ENCODE results near the gene CHIC1. TPM values are rescaled to one million over a fixed set of nuclear protein-coding genes. Genes with fewer than 3 reads are reported as not detected.
"Not testable (repeated sequence)": the region's sequence is repeated elsewhere in the genome, so short reads cannot be mapped to it uniquely, and the experiment has no call there.

Gene CHIC1
- total RNA-seq, 2 experiments from 2014 or later: 4.5 to 4.8 TPM

- Histone ChIP-seq H3K4me2 (ENCODE audit: low read length) (no peak overlapping the region), H2AFZ (ENCODE audit: low read length) (no peak overlapping the region), H3K27ac (ENCODE audit: low read depth, low read length, poor library complexity, severe bottlenecking) (no peak overlapping the region), H3K9me3 (ENCODE audit: low read length) (no peaks in the 10 kb centered on the region), H3K36me3 (ENCODE audit: insufficient read depth, low read length) (no peaks in the 10 kb centered on the region), H3K4me3 (ENCODE audit: low read depth, low read length, poor library complexity, severe bottlenecking) (no peak overlapping the region), H3K79me2 (ENCODE audit: insufficient read depth, low read depth, low read length) (no peaks in the 10 kb centered on the region; the same call in 1 of the 2 replicates), H3K4me1 (ENCODE audit: insufficient read depth, low read length, poor library complexity, severe bottlenecking) (no peaks in the 10 kb centered on the region), H3K9me2 (ENCODE audit: insufficient read depth, low read length) (no peaks in the 10 kb centered on the region), H4K20me1 (ENCODE audit: insufficient read depth, low read length) (no peaks in the 10 kb centered on the region)
- intact Hi-C loops (cut with micrococcal nuclease; ENCODE audit: unreplicated experiment): no loop called here
- no peak for DNase-seq (ENCODE audit: low spot score)
- no TSS peak for BruUV-seq (replicated peaks)
- no peak for TF ChIP-seq EZH2phosphoT487 (IDR thresholded peaks at IDR 0.05; ENCODE audit: borderline replicate concordance, low read depth, low read length)
- no peak for TF ChIP-seq CTCF (conservative IDR thresholded peaks at IDR 0.05; ENCODE audit: low read length)
- CTCF ChIA-PET (ENCODE audit: unreplicated experiment): no interaction called here
- POLR2A ChIA-PET: no interaction called here
These were observed 52.0 kb downstream of the CHIC1 start for GRCh38 chrX:73615022-73615421.

- H4K20me1 ChIP-seq (ENCODE audit: insufficient read depth, low read length); H3K4me1 ChIP-seq (ENCODE audit: insufficient read depth, low read length, poor library complexity, severe bottlenecking); H3K9me3 ChIP-seq (ENCODE audit: low read length); BruUV-seq (replicated peaks); CTCF ChIA-PET (ENCODE audit: unreplicated experiment); H3K27ac ChIP-seq (ENCODE audit: low read depth, low read length, poor library complexity, severe bottlenecking); H3K4me2 ChIP-seq (ENCODE audit: low read length); H3K36me3 ChIP-seq (ENCODE audit: insufficient read depth, low read length); POLR2A ChIA-PET; H3K79me2 ChIP-seq (ENCODE audit: insufficient read depth, low read depth, low read length); H2AFZ ChIP-seq (ENCODE audit: low read length); intact Hi-C loops (cut with micrococcal nuclease; ENCODE audit: unreplicated experiment); H3K4me3 ChIP-seq (ENCODE audit: low read depth, low read length, poor library complexity, severe bottlenecking); H3K9me2 ChIP-seq (ENCODE audit: insufficient read depth, low read length); DNase-seq (ENCODE audit: low spot score): not testable (repeated sequence)
These were observed 78.7 kb downstream of the CHIC1 start for GRCh38 chrX:73641669-73642068.

- CTCF ChIA-PET (ENCODE audit: unreplicated experiment): no interaction called here
- DNase-seq (ENCODE audit: low spot score): no peak
- Histone ChIP-seq H3K4me1 (ENCODE audit: insufficient read depth, low read length, poor library complexity, severe bottlenecking) (no peaks in the 10 kb centered on the region), H3K4me2 (ENCODE audit: low read length) (no peak overlapping the region), H3K9me2 (ENCODE audit: insufficient read depth, low read length) (no peaks in the 10 kb centered on the region), H3K79me2 (ENCODE audit: insufficient read depth, low read depth, low read length) (no peaks in the 10 kb centered on the region), H3K36me3 (ENCODE audit: insufficient read depth, low read length) (no peaks in the 10 kb centered on the region), H3K4me3 (ENCODE audit: low read depth, low read length, poor library complexity, severe bottlenecking) (no peak overlapping the region), H3K27ac (ENCODE audit: low read depth, low read length, poor library complexity, severe bottlenecking) (no peak overlapping the region), H2AFZ (ENCODE audit: low read length) (no peak overlapping the region), H3K9me3 (ENCODE audit: low read length) (peaks cover 7% of the 10 kb centered on the region; the same call in 1 of the 2 replicates), H4K20me1 (ENCODE audit: insufficient read depth, low read length) (no peaks in the 10 kb centered on the region)
- intact Hi-C loops (cut with micrococcal nuclease; ENCODE audit: unreplicated experiment): no loop called here
- POLR2A ChIA-PET: no interaction called here
- TF ChIP-seq EZH2phosphoT487 (IDR thresholded peaks at IDR 0.05; ENCODE audit: borderline replicate concordance, low read depth, low read length) (no peak), CTCF (conservative IDR thresholded peaks at IDR 0.05; ENCODE audit: low read length) (no peak)
- BruUV-seq (replicated peaks): no TSS peak
These were observed 84.2 kb downstream of the CHIC1 start for GRCh38 chrX:73647212-73647611.
